Kidney tubule cell (primary cell): ENCODE results near the gene PIK3AP1.
"Not testable (repeated sequence)": the region's sequence is repeated elsewhere in the genome, so short reads cannot be mapped to it uniquely, and the experiment has no call there.

Experiments used
- DNase-seq: peaks from one replicate; pipeline ENCODE4 v3.0.0-alpha.2; 2018; ENCODE audit warnings: low spot score

PIK3AP1 gene

DNA sequence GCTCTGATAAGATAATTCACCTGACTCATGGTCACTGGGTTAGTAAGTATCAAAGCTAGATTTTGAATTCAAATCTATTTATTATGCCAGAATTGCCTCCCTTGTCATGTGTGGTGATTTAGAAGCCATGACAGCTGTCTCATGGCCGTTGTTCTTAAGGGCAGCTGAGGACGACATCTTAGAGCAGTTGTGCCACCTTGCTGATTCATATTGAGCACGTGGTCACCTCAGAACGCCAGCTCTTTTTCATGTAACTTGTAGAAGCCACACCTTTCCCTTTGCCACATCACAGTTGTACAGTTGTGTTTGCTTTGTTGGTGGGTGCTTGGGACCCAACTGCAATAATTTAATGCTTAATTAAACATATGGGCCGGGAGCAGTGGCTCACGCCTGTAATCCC is 4.3 kb upstream of the PIK3AP1 start:
- no peak for DNase-seq

GRCh38 chr10:96721207-96721572 is 876 bp upstream of the PIK3AP1 start:
- DNase-seq, result peak; percentile 23

GRCh38 chr10:96719850-96720421 is 378 bp downstream of the PIK3AP1 start:
- DNase-seq, result peak; percentile 53

DNA sequence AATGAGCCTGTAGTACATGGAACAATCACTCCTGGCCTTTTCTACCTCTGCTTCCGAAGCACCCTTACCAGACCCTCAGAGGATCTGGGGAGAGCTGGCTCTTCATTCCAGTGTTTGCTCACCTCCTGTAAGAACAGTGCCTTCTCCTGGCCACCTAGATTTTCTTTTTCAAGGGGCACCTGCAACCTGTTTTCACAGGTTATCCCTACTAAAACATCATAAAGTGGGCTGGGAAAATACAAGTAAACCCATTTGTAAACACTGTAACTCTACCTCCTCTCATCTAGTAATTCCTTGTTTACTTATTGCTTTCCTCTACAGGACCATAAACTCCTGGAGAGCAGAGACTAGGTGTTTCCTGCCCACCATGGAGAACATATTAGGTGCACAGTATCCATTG is 1.1 kb downstream of the PIK3AP1 start:
- no peak for DNase-seq

- DNase-seq, result no peak
Measured at GRCh38 chr10:96718304-96718990, 1.9 kb downstream of the PIK3AP1 start.

DNA sequence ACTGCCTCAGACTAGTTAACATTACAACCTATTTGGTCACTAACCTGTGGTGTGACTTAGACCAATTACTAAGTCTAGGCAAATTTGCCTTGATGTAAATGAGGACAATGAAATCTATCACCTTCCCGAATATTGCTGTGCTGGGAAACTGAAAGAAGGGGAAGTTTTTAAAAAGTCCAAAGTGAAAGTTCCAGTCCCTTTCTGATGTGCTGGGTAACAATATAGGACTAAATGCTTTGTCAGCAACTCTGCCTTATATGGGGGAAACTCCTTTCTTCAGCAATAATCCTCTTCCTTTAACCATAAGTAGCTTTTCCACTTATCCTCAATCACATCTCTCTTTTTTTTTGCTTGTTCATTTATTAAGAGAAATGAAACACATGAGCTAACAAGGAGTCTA is 3.9 kb downstream of the PIK3AP1 start:
- no peak for DNase-seq

GRCh38 chr10:96714746-96715255 is 5.5 kb downstream of the PIK3AP1 start:
- DNase-seq, result no peak

GRCh38 chr10:96714031-96714590 is 6.2 kb downstream of the PIK3AP1 start:
- DNase-seq, result peak; percentile 71

DNA sequence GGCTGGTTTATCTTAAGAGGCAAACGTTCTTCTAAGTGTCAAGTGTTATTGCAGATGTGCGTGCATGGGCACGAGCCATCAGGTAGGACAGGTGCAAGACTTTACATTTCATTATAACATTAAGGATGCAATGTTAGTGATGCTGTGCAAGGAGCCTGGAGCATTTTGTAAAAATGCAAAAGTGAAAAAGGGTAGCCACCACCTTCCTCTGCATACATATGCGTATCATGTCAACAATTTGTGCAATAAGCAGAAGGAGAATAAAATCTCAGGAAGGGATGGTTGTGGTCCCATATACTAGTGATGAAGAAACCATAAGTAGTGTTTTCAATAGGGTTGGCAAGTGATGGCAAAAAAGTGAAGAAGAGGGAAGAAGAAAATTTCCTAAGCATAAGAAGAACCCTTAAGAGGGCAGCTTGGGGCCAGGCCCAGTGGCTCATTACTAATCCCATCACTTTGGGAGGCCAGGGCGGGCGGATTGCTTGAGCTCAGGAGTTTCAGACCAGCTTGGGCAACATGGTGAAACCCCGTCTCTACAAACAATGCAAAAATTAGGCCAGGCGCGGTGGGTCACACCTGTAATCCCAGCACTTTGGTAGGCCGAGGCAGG is 7.5 kb downstream of the PIK3AP1 start:
- DNase-seq, result no peak

DNA sequence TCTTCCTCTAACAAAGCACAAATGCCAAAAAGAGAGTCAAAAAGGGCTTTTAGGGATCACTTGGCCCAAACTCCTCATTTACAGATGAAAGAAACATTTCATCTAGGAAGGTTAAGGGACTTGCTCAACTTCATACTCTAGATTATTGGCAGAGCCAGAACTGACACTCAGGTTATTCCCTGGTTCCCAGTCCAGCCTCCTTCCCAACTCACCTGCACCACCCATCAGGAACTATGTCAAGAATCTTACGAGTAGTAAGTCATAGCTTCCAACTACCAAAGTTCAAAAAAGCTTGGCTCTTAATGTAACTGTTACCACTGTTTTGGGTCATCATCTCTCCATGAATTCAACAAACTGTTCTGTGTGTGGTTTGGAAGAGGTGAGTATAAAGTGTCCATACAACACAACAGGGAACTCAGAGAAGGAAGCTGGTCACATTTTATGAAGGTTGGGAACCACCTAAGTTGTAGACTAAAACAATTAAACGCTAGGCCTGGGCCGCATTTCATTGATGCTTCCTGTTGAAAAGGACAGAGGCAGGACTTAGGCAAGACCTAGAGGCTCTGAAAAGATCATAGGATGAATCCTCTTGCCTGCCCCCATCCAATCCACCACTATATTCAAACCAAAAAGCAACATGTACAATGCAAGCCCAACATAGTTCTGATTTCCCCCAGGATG is 9.1 kb downstream of the PIK3AP1 start:
- DNase-seq, result no peak

DNA sequence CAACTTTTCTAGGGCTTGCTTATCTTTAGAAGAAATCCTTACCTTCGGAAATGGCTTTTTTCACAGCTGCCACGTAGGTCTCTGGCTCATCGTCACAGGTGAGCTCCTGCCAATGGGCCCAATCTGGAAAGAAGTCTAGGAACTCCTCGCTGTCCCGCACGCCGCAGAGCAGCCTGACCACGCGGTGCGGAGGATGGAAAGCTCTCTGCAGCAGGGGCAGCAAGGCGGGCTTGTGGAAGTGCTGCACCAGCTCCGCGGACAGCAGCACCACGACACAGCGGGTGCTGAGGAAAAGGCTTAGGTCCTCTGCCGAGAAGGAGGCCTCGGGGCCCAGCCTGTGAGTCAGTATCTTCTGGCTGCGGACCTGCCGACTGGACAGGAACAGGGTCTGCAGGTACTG is 10.8 kb downstream of the PIK3AP1 start:
- DNase-seq, result no peak

- no peak for DNase-seq
Measured at GRCh38 chr10:96708996-96709395, 11.3 kb downstream of the PIK3AP1 start.

GRCh38 chr10:96708456-96708855 is 11.9 kb downstream of the PIK3AP1 start:
- no peak for DNase-seq

DNA sequence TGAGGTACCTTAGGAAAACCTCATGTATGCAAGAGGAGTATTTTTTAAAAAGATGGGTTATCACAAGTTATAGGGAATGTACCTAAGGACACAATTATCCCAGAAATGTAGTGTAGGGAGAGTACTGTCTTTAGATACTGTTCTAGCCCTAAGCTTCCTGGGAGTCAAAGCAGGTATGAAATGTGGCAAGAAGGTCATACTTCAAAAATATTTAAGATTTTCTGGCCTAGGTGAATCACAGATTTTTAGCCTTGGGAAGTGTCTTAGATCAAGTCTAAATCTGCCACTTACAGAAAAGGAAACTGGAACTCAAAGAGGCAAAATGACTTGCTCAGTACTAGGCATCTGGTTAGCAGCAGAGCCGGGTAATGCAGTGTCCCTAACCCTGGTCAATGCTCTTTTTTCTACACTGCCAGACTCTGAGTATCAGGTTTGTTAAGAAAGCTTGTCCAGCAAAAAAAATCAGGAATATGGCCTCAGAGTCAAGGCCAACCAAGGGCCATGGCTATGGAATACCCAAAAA is 13.9 kb downstream of the PIK3AP1 start:
- no peak for DNase-seq

DNA sequence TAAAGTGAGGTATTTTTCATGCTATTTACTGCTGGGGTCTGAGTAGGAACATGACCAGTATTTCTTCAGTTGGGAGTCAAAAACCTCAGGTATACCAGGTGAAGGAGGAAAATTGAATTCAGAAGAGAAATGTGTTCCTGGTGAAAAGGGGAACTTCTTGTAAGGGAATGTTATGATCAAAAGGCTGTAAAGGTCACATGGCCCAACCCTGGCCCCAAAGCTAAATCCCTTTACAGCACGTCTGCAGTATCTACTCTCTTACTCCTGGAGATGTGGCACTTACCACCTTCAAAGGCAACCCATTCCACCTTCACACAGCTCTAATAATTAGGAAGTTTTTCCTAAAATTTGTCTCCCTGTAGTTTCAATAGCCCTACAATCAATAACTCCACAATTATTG is 15.2 kb downstream of the PIK3AP1 start:
- no peak for DNase-seq

GRCh38 chr10:96704563-96704962 is 15.8 kb downstream of the PIK3AP1 start:
- no peak for DNase-seq

DNA sequence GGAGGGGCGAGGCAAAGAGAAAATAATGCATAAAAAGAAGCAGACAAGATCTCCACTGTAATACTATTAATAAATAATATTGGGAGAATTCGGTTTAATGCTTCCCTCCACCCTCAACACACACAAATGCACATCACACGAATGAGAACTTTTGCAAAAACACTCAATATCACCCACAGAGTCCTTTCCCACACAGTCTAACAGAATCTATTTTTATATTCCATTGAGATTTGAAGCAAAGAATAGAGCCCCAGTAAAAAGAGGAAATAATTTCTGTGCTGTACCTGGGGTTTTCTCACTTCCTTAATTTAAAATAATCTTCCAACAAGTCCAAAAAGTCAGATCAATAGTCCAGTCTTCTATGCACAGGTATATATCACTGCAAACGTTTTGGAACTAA is 17.0 kb downstream of the PIK3AP1 start:
- no peak for DNase-seq

GRCh38 chr10:96701265-96701664 is 19.0 kb downstream of the PIK3AP1 start:
- DNase-seq, result no peak

- DNase-seq, result no peak
Measured at GRCh38 chr10:96700374-96701099, 19.8 kb downstream of the PIK3AP1 start.

DNA sequence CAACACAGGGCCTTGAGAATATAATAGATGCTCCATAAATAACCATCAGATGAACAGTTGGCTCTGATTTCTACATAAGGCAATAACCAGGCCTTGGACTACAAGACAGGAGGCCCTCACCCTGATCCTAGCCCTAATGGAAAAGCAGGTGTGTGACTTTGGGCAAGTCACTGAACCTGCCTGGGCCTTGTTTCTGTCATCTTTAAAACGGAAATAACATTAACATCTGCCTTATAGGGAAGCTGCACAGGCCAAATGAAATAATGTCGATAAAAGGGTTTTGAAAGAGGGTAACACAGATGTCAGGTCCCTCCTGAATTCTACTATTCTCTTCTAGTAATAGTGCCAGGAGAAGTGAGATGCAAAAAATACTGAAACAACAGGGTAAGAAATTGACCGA is 20.7 kb downstream of the PIK3AP1 start:
- no peak for DNase-seq

DNA sequence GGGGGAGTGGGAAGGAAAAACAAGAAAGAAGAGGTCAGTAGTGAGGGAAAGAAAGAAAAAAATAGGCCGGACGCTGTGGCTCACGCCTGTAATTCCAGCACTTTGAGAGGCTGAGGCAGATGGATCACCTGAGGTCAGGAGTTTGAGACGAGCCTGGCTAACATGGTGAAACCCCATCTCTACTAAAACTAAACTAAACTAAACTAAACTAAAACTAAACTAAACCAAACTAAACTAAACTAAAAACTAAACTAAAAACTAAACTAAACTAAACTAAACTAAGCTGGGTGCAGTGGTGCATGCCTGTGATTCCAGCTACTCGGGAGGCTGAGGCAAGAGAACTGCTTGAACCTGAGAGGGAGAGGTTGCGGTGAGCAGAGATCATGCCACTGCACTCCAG is 22.0 kb downstream of the PIK3AP1 start:
- not testable (repeated sequence) for DNase-seq

- DNase-seq, result no peak
Measured at GRCh38 chr10:96697438-96697837, 22.9 kb downstream of the PIK3AP1 start.
